NCI-H2081 (cell line): ENCODE results near the gene VPS35.
"Not testable (repeated sequence)": the region's sequence is repeated elsewhere in the genome, so short reads cannot be mapped to it uniquely, and the experiment has no call there.

Experiments used
- DNase-seq, 2 experiments: peaks; one replicate each; lab custom pipeline; 2025; lab: John Stamatoyannopoulos, UW

VPS35 gene

GRCh38 chr16:46658925-46659324 is 30.1 kb downstream of the VPS35 start:
- DNase-seq = no peak

GRCh38 chr16:46651305-46651704 is 37.7 kb downstream of the VPS35 start:
- DNase-seq = no peak

DNA sequence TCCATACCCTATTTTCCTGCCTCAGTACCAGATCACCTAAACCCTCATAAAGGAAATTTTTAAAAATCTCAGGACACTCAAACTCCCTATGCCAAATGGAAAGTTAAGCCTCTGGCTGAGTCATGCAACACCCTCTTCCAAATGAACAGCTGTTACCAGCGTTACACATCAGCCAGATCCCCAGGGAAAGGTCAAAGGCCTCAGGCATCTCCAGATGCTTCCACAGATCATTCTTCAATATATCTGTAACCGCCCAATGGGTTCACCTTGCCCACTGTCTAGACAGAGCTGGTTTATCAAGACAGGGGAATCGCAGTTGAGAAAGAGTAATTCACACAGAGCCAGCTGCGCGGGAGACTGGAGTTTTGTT is 38.7 kb downstream of the VPS35 start:
- DNase-seq = no peak

- DNase-seq = no peak
These were observed 39.3 kb downstream of the VPS35 start for GRCh38 chr16:46649588-46650253.

DNA sequence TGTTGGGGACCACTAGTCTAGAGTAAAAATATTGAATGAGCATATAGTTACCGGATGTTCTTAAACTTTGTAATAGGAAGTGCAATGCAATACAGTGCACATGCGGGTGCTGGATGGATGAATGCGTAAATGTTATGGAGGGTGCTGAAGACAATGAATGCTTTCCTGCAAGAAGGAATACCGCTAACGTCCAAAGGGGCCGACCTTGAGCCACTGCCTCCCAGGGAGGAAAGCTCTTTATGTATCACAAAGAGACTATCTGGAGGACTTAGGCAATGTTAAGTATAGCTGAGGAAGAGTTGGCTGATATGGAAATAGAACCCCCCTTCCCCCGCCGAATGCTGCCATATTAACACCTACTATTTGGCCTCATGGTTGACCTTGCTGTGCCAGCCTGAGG is 40.3 kb downstream of the VPS35 start:
- DNase-seq = no peak

GRCh38 chr16:46638947-46639925 is 49.7 kb downstream of the VPS35 start:
- DNase-seq = no peak

DNA sequence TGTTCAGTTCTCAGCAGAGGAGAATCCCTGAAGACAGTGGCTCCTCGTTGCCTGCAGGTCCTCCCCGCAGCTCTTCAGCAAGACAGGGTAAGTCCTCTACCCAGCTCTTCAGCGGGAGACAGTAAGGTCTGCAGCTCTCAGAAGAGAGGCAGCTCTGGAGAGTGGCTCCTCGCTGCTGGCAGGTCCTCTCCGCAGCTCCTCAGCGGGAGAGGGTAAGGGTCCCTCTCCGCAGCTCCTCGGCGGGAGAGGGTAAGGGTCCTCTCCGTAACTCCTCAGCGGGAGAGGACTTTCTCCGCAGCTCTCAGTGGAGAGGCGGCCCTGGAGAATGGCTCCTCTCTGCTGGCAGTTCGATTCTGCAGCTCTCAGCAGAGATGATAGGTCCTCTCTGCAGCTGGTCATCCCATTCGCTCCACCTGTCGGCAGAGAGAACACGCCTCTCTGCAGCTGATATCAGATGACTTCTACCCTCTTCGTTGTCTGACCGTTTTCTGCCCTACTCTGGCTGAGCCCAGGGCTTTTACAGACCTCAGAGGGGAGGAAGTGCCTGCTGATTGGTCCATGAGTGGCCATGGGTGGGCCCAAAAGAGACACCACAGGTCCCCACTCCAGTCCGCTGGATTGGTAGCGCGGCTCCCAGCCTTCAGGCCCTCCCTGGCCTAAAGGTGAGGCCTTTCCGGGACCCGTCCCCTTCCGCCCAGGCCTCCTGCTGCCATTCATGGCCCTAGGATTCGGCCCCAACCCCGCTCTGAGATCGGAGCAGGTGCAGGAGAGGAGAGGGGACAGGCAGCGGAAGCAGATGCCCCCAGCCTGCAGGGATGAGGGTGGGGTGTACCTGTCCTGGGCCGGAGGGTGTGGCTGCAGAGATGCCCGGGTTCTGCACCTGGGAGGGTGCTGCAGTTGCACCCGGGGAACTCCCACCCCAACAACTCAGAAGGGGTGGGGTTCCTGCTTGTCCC is 55.9 kb downstream of the VPS35 start:
- no peak for DNase-seq

DNA sequence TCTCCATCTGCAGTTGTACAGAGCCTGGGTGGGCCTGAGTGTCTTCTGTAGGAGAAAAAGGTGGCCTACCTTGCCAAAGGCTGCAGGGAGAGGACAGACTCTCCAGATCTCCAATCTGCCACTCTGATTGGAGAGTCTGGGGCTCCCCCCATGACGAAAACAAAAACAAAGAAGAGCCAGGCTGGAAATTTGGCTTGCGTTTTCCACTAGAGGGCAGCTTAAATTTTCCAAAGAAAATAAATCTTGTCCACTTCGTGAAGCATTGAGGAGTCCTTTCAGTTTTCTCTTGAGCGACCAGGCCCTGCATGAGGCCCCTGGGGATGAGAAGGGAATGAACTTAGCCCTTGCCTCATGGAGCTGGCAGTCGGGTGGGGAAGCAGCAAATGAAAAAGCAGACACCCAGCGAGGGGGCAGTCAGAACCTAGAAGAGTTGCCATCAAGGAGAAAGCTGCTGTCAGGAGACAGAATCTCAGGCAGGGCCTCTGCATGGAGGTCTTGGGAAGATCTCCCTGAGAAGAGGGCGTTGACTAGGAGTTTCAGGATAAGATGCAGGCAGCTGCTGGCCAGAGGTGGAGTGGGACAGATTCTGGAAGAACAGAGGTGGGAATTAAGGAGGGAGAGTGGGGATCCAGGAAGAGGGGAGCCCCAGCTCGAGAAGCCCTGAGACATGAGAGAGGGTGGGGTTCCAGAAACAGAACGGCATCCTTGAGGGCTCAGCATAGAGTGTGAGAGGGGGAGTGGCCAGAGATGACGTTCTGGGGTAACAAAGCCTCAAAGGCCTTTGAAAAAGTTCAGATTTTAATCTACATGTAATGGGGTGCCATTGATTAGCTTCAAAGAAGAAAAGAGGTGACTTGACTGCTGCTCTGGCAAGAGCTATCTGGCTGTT is 59.4 kb downstream of the VPS35 start:
- peak in 1 of 2 experiments; percentile 2 for DNase-seq

GRCh38 chr16:46627746-46628145 is 61.2 kb downstream of the VPS35 start:
- no peak for DNase-seq

DNA sequence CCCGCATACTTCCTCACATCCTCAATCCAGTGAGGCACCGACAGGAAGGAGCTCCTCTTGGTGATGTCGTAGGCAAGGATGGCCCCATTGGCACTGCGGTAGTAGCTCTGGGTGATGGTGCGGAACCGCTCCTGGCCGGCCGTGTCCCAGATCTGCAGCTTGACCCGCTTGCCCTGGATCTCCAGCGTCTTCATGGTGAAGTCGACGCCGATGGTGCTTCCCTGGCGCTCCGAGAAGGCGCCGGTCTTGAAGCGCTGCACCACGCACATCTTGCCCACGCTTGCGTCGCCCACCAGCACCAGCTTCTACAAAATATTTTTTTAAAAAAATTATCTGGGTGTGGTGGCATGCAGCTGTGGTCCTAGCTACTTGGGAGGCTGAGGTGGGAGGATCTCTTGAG is 62.3 kb downstream of the VPS35 start:
- not testable (repeated sequence) for DNase-seq

DNA sequence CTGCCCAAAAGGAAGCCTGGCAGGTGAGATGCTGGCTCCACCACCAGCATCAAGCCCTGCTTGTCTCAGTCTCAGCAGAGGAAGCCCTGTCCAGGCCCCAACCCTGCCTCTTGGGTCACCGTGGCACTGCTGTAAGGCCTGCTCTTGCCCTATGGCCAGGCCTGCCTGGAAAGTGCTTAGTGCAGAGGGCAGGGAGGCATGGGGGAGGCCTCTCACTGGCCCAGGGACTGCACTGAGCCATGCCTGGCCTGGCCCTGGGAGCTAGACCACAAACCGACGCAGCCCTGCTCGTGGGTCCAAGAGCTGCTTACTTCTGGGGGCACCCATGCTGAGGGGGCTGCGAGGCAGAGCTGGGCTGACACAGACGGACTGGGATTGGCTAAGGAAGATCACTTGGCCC is 64.1 kb downstream of the VPS35 start:
- not testable (repeated sequence) for DNase-seq

GRCh38 chr16:46623707-46624106 is 65.3 kb downstream of the VPS35 start:
- DNase-seq = not testable (repeated sequence)

- DNase-seq = not testable (repeated sequence)
These were observed 65.7 kb downstream of the VPS35 start for GRCh38 chr16:46623246-46623645.

DNA sequence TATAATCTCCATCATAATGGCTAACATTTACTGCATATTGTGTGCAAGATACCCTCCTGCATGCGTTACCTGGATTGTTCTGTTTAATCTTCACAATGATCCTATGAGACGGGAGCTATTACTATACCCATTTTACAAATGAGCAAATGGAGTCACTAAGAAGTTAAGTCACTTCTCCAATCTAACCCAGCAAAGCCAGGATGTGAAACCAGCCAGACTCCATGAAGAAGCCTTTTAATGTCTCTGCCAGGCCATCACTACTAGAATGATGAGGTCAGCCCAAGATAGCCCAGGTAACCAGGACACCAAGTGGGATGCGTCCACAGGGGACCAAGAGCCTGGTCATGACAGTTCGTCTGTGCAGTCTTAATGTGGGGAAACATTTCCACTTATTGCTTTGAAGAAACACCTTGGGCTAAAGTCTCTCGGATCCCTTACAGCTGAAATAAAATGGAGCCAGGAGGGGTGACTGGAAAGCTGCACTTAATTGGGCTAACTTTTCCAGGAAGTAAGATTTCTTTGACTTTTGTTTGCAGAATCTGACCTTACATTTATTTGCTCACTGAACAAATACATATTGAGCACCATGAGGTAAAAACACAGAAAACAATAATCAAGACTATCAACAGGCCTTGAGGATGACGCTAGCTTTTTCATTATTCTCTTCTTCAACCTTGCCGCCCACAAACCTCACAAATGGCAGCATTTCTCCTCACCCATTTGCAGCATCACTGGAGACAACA is 66.9 kb downstream of the VPS35 start:
- DNase-seq = no peak

GRCh38 chr16:46621006-46621933 is 67.7 kb downstream of the VPS35 start, which contains the start of gene SHCBP1:
TSS of gene SHCBP1 (minus strand) at chr16:46621379. CDS start at chr16:46621359, 20 bp downstream.
- peak; percentile 65 to 82 for DNase-seq

DNA sequence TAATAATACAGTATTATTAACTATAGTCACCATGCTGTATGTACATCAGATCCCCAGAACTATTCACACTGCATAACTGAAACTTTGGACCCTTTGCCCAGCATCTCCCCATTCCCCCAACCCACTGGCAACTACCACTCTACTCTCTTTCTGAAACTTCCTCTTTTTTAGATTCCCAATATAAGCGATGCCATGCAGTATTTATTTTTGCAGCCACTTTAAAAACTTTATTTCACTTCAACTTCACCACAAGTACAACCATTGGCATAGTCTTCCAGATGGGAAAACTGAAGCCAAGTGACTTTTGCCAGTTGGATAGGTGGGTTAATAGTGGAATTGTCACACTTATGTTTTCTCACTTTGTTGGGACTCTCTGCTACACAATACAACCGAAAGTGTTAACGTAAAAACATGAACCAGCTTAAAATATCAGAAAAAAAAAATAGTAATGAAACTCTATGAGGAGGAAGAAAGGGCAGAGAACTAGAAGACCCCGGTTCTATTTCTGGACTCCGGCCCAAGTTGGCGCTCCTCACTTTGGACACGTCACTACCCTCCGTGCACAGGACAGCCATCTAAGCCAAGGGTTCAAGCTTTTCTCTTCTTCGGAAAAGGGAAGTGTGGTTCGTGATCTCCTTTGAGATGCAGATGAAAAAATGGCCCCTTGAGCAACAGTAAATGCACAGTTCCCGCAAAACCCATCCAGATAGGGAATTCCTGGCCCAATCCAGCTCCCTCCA is 68.5 kb downstream of the VPS35 start:
- no peak for DNase-seq

DNA sequence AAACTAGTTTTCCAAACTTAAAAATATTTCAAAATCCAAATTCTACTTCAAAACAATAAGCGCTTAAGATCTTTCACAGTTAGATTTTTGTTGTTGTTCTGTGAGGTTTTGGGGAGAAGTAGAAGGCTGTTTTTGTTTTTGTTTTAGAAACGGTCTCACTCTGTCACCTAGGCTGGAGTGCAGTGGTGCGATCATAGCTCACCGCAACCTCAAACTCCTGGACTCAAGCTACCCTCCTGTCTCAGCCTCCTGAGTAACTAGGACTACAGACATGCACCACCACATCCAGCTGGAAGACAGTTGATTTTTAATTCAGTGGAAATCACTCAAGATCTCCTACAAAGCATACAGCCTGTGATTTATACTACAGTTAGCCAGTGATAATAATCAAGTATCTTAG is 70.5 kb downstream of the VPS35 start:
- no peak for DNase-seq

DNA sequence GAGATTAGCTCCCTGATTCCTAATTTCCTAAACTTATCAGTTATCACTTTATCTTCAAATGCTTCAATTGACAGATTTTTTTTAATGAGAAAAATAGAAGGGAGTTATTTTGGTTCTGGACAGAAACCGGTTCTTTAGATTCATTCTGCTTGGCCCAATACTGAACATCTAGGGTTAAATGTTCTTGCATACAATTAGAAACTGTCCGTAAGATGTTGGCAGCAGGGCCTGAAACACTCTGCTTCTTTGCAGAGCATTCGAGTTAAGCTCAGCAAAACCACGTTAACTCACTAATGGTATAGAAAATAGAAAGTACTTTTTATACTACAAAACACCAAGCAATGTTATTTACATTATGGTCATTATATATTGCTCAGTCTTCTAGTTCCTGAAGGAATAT is 75.0 kb downstream of the VPS35 start:
- DNase-seq = no peak
